HG02571 (cell line): ENCODE results near the gene PAX5.

Source experiments
- ATAC-seq: cut with Tn5 transposase; IDR thresholded peaks from one replicate; pipeline ENCODE4 v1.9.1; 2021; ENCODE audit warnings: mild to moderate bottlenecking, moderate library complexity; ENCODE audit not compliant: unreplicated experiment

PAX5 gene

GRCh38 chr9:36865731-36866635, 168.1 kb downstream of the PAX5 start:
- ATAC-seq: no peak

DNA sequence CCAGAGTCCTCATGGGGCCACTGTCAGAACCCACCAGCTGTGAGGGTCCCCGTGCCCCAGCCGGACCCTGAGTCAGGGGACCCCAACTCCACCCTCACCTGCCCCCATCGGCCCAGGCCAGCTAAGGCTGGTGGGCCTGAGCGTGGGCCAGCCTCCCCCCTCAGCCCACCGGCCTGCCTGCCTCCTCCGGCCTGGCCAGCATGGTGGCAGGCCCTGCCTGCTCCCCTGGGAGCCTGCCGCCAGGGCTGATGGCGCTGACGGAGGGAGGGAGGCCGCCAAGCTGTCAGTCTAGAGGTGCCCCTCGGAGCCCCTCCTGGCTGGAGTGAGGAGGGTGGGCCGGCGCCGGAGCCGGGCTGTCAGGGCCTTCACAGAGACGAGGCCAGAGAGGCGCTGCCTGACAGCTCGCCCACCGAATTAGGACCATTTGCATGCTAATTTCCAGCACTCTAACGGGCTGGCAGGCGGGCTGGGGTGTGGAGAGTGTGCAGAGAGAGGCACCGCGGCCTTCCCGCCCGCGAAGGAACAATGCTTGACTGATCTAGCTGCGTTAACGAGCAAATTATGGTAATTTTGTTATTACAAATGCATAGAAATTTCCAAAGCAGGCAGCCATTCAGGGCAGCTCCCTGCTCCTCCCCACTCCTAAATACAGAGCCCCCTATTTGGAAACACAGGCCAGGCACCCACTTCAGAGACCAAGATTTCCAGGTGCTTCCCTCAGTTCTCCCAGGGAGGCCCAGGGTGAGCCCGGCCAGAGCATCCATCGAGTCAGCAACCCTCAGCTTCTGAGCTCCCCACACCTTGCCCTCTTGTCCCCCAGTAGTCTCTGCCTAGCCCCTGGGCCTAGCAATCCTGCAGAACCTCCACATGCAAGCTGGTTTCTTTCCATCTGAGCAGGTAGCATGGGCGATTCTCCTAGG, 169.3 kb downstream of the PAX5 start:
- ATAC-seq: no peak

DNA sequence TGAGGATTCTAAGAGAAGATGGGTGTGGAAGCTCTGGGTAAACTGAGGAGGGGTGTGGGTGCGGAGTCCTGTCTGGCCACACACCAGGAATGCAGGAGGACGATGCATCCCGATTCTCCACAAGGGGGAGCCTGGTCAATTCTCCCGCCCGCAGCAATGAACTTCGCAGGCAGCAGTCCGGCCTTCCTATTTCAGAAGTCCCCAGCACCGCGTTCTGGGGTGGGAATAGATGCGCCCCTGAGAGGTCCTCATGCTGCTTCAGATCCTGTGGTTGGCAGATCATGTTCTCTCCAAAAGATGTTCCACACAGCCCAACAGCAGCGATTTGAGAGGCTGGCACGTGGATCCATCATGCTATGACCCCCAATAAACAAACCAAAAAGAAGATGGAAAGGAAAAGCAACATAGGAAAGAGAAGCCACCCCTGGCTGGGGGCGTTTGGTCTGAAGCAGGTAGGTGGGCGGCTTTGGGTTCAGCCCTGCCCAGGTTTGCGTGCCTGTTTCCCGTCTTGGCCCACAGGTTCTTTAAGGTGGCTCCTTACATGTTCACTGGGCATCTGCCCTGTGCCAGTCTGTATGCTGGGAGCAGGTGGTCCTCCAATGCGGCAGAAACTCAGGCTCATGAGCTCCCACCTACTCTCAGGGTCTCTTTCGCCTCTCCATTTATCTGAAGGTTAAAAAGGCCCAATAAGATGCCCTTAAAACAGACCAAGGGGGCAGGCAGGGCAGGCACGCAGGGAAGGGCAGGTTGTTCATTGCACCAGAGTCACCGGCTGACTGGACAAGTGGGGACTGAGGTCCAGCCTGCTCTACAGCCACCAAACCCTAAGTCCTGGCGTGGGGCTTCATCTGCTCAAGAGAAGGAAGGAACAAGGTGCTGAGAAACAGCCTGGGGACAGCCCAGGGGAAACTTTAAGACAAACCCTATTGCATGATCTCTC, 171.6 kb downstream of the PAX5 start:
- no peak for ATAC-seq

DNA sequence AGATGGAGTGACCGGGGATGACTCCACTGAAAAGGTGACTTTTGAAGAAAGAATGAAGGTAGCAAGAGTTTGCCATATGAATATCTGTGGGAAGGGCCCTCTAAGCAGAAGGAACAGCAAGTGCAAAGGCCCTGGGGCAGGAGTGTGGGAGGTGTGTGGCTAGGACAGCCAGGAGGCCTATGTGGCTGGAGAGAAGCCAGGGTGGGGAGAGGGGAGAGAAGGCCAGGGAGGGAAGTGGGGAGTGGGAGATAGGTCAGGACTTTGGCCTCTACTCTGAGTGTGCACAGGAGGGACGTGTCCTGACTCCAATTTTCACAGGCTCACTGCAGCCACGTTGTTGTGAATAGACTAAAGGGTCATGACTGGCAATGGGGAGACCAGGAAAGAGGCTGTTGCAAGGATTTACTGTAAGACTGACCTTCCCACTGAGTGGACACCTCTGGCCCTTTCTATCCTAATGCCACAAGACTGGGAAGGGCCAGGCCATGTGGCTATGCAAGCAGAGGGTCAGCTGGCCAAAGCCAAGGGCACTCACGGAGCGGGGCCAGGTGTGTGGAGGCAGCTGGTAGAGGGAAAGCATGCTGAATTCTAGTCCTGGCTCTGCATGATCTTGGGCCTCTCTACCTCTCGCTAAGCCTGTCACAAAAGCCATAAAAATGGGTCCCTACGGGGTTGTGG, 172.4 kb downstream of the PAX5 start:
- ATAC-seq: no peak

- no peak for ATAC-seq
Observed at GRCh38 chr9:36858805-36859375, 175.2 kb downstream of the PAX5 start.

- ATAC-seq: no peak
Observed at GRCh38 chr9:36855448-36856315, 178.4 kb downstream of the PAX5 start.

- no peak for ATAC-seq
Observed at GRCh38 chr9:36854751-36855150, 179.3 kb downstream of the PAX5 start.

DNA sequence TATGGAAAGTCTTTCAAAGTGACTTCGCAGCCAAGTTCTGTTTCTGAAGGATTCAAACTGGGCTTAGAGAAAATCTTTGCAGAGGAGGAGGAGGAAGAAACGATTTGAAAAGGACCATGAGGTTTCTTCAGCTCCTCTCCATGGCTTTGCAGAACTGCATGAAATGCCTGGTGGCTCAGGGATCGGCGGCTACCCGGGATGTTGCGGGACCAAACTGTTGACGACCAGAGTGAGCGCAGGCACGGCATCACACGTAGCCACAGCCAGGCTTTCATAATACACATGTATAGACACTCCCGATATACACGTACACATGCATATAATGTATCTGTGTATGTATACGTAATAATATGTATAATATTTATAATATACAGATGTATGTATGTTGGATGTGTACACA, 180.0 kb downstream of the PAX5 start:
- ATAC-seq: no peak

GRCh38 chr9:36853233-36853632, 180.8 kb downstream of the PAX5 start:
- no peak for ATAC-seq

GRCh38 chr9:36849943-36850342, 184.1 kb downstream of the PAX5 start:
- ATAC-seq: no peak

DNA sequence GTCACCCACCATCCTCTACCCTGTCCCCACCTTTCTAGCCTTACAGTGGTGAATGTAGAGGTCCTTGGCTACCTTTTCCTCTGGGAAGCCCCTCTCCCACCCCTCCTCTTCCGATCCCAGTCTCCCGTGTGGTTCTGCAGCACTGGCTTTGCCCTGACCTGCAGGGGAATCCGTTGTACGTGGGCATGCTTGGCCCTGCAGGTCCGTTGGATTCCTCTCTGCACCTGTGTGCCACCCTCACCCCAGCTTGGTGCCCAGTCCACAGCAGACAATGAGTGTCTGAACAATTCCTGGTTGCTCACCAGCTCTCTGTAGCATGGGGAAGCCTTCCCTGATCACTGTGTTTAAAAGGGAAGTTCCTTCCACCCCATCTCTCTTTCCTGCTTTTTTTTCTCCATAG, 185.1 kb downstream of the PAX5 start:
- ATAC-seq: no peak

GRCh38 chr9:36847781-36848673, 186.0 kb downstream of the PAX5 start:
- ATAC-seq: no peak

DNA sequence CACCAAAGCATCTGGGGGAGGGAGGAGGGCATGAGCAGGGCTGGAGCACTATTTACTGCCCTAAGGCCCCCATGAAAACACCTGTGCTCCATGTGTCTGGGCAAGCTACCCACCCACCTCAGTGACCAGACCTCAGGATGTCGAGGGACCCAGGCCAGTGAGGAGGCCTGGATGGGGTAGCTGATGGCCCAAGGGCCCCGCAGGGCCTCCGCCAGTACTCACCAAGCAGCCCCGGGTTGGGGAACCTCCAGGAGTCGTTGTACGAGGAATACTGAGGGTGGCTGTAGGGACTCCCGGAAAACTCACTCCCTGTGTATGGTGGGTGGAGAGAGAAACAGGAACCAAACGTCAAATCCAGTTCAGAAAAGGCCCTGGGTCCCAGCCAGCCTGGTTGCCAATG, 187.4 kb downstream of the PAX5 start:
- no peak for ATAC-seq

- no peak for ATAC-seq
Observed at GRCh38 chr9:36845844-36846243, 188.2 kb downstream of the PAX5 start.

- ATAC-seq: no peak
Observed at GRCh38 chr9:36844961-36845360, 189.1 kb downstream of the PAX5 start.

DNA sequence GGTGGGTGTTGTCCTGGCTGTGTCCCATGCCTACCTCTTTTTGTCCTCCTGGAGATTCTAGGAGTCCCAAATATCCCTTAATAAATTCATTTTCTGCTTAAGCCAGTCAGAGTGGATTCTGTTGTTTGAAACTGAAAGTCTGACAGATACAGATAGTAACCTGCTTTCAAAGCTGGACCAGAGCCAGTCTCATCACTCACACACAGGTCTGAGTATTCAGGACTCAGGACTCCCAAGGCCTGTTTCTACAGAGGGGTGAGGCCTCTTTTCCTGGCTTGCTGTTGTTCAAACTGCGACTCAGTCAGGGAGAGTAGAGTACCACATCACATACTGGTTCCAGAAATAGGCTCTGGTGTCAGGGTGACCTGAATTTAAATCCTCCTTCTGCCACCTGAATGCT, 190.1 kb downstream of the PAX5 start:
- ATAC-seq: no peak

DNA sequence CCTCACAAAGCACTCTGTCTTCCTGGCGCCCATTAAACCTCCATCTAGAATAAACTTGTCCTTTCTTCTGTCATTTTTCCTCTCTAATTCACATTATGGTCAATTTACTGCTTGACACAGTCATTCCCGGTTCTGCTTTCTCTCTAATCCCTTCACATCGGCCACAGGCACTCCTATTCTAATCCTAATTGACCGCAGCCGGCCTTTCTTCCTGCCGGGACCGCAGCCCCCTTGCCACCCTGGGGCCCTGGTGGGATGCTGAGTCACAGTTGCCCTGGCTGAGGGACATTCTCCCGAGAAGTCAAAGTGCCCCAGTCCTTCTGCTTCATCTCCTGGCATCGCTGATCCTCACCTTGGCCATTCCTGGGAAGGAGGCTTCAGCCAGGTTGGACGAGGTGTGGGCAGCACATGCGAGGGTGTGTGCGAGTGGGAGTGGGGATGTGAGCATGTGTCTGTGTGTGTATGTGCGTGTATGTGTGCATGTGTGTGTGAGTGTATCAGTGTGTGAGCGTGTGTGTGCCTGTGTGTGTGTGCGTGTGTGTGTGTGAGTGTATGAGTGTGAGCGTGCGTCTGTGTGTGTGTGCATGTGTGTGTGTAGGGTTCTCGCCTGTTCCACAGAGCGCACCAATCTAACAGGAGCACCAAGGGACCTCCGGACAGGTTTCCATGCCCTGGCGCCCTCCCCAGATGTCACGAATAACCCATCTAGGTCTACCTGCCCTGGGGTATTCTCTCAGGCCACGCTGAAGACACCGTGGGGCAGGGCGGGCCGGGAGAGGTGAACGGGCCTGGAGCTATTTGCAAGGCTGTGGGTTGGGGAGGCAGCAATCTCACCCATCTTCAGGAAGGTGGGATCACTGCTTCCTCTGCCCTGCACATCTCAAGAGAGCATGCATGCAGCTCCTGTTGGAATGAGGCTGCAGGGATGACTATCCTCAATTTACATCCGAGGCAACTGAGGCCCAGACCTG, 191.2 kb downstream of the PAX5 start:
- no peak for ATAC-seq
